ENCODE results near the gene FCRL5. TPM values are rescaled to one million over a fixed set of nuclear protein-coding genes. Genes with fewer than 3 reads are reported as not detected.

The FCRL5 gene
- total and polyA plus RNA-seq, 2 experiments from 2014 or later = not detected

DNA sequence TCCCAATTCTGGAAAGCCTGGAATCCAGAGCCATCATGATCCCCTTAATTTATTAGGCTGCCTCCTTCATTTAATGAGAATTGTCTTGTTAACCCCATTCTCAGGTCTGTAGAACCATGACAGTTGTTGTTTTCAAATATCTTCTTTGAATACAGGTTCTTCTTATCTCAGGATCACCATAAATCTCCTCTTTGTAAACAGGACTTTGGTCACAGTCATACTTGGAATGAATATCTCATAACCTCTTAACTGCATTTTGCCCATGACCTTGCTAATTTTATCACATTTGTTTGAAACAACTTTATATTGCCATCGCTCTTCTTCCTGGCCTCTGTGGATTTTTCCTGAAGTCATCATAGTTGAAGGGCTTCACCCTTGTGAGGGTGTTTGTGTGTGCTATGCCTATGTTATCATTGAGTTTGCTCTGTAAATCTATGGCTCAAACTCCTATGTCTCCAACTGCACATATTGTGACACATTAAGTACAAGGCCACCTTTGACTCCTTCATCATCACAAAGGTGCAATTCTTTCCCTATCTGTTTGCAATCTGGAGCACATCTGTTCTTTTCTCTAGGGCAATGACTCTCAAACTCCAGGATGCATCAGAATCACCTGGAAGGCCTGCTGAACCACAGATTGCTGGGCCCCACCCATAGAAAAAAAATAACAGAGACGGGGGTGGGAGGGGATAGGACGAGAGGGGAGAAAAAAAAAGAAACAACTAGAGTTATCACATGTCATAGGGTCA is 54.2 kb downstream of the FCRL5 start:
- 72% methylated on average over 3 of the region's 3 CpGs for WGBS (ENCODE audit: low lambda C conversion rate, missing lambda C conversion rate)

DNA sequence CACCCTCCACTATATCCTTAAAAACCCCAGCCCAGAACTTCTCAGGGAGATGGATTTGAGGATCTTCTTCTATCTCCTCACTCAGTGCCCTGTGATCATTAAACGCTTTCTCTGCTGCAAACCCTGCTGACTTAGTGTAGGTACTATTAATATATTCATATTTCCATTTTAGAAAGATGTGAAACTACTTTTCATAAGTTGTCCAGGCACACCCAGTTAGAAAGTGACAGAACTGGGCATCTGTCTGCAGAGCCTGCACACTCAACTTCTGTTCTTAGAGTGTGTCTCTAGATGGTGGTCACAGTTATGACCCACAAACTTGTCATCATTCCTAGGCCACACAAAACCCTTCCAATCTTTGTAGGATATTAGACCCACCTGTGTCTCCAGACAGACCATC is 55.0 kb downstream of the FCRL5 start:
- H3K27me3 ChIP-seq = no peaks in the 10 kb centered on the region
- TF ChIP-seq, protein P1, sequence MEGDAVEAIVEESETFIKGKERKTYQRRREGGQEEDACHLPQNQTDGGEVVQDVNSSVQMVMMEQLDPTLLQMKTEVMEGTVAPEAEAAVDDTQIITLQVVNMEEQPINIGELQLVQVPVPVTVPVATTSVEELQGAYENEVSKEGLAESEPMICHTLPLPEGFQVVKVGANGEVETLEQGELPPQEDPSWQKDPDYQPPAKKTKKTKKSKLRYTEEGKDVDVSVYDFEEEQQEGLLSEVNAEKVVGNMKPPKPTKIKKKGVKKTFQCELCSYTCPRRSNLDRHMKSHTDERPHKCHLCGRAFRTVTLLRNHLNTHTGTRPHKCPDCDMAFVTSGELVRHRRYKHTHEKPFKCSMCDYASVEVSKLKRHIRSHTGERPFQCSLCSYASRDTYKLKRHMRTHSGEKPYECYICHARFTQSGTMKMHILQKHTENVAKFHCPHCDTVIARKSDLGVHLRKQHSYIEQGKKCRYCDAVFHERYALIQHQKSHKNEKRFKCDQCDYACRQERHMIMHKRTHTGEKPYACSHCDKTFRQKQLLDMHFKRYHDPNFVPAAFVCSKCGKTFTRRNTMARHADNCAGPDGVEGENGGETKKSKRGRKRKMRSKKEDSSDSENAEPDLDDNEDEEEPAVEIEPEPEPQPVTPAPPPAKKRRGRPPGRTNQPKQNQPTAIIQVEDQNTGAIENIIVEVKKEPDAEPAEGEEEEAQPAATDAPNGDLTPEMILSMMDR (IDR thresholded peaks at IDR 0.05; ENCODE audit: poor library complexity) = no peak
- no peak for TF ChIP-seq EZH2 (IDR thresholded peaks at IDR 0.05; ENCODE audit: borderline replicate concordance)
- no peak for TF ChIP-seq EZH2phosphoT487 (IDR thresholded peaks at IDR 0.05; ENCODE audit: low read depth, severe bottlenecking, unreplicated experiment)
- H3K36me3 ChIP-seq (replicated peaks; ENCODE audit: insufficient read depth, low read depth) = no peaks in the 10 kb centered on the region
- WGBS (ENCODE audit: low lambda C conversion rate, missing lambda C conversion rate) = 94% methylated on average over 1 of the region's 1 CpG
- peak overlapping the region; percentile 81 for H3K27ac ChIP-seq
- H2AFZ ChIP-seq = no peak overlapping the region
- H3K4me2 ChIP-seq = no peak overlapping the region
- H4K20me1 ChIP-seq (ENCODE audit: insufficient read depth, poor library complexity, severe bottlenecking) = no peaks in the 10 kb centered on the region
- H3K9me2 ChIP-seq (replicated peaks; ENCODE audit: insufficient read depth) = no peaks in the 10 kb centered on the region
- H3K4me1 ChIP-seq (ENCODE audit: insufficient read depth) = peaks cover 27% of the 10 kb centered on the region
- H3K4me3 ChIP-seq = no peak overlapping the region
- DNase-seq (ENCODE audit: low spot score) = no peak
- no peaks in the 10 kb centered on the region for H3K9me3 ChIP-seq (ENCODE audit: low read depth)
- no peaks in the 10 kb centered on the region for H3K79me2 ChIP-seq

More for the DNA sequence above, 54.2 kb downstream of the FCRL5 start:
- H4K20me1 ChIP-seq (ENCODE audit: insufficient read depth, poor library complexity, severe bottlenecking) = no peaks in the 10 kb centered on the region
- H3K79me2 ChIP-seq = no peaks in the 10 kb centered on the region
- no peaks in the 10 kb centered on the region for H3K27me3 ChIP-seq
- peak overlapping the region; percentile 81 for H3K27ac ChIP-seq
- no peak overlapping the region for H3K4me2 ChIP-seq
- H2AFZ ChIP-seq = no peak overlapping the region
- H3K9me2 ChIP-seq (replicated peaks; ENCODE audit: insufficient read depth) = no peaks in the 10 kb centered on the region
- H3K4me1 ChIP-seq (ENCODE audit: insufficient read depth) = peaks cover 30% of the 10 kb centered on the region
- DNase-seq (ENCODE audit: low spot score) = peak; percentile 33
- no peaks in the 10 kb centered on the region for H3K9me3 ChIP-seq (ENCODE audit: low read depth)
- TF ChIP-seq EZH2phosphoT487 (IDR thresholded peaks at IDR 0.05; ENCODE audit: low read depth, severe bottlenecking, unreplicated experiment) = no peak
- TF ChIP-seq EZH2 (IDR thresholded peaks at IDR 0.05; ENCODE audit: borderline replicate concordance) = no peak
- TF ChIP-seq, protein P1 (IDR thresholded peaks at IDR 0.05; ENCODE audit: poor library complexity) = no peak
- no peaks in the 10 kb centered on the region for H3K36me3 ChIP-seq (replicated peaks; ENCODE audit: insufficient read depth, low read depth)
- no peak overlapping the region for H3K4me3 ChIP-seq

DNA sequence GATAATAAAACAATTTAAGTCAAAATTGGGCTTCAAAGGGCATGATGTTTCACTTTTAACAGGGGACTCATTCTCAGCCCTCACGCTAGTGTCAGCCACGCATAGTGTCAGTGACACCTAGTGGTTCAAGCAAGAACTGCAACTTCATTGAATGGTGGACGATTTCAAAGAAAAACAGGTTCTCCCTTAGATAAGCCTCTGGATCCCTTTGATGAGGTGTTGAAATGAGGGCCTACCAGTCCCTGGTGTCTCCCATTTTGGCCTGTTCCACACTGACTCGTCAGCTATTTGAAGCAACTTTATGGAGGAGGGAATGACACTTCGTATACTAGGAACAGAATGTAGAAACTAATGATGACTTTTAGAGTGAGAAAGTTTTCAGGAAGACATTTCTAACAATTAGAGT is 56.2 kb downstream of the FCRL5 start:
- H3K36me3 ChIP-seq (replicated peaks; ENCODE audit: insufficient read depth, low read depth) = no peaks in the 10 kb centered on the region
- TF ChIP-seq EZH2phosphoT487 (IDR thresholded peaks at IDR 0.05; ENCODE audit: low read depth, severe bottlenecking, unreplicated experiment) = no peak
- TF ChIP-seq, protein P1 (IDR thresholded peaks at IDR 0.05; ENCODE audit: poor library complexity) = peak; percentile 74
- no peaks in the 10 kb centered on the region for H3K79me2 ChIP-seq
- H3K4me1 ChIP-seq (ENCODE audit: insufficient read depth) = peaks cover 26% of the 10 kb centered on the region
- H4K20me1 ChIP-seq (ENCODE audit: insufficient read depth, poor library complexity, severe bottlenecking) = no peaks in the 10 kb centered on the region
- no peak overlapping the region for H3K4me3 ChIP-seq
- 14% methylated on average over 5 of the region's 5 CpGs for WGBS (ENCODE audit: low lambda C conversion rate, missing lambda C conversion rate)
- H3K9me3 ChIP-seq (ENCODE audit: low read depth) = no peaks in the 10 kb centered on the region
- peak overlapping the region; percentile 28 for H3K27ac ChIP-seq
- no peaks in the 10 kb centered on the region for H3K27me3 ChIP-seq
- peak; percentile 62 for DNase-seq (ENCODE audit: low spot score)
- no peak overlapping the region for H3K4me2 ChIP-seq
- no peak overlapping the region for H2AFZ ChIP-seq
- no peaks in the 10 kb centered on the region for H3K9me2 ChIP-seq (replicated peaks; ENCODE audit: insufficient read depth)
